Measurements from ENCODE around the gene GOLM1.

The GOLM1 gene

DNA sequence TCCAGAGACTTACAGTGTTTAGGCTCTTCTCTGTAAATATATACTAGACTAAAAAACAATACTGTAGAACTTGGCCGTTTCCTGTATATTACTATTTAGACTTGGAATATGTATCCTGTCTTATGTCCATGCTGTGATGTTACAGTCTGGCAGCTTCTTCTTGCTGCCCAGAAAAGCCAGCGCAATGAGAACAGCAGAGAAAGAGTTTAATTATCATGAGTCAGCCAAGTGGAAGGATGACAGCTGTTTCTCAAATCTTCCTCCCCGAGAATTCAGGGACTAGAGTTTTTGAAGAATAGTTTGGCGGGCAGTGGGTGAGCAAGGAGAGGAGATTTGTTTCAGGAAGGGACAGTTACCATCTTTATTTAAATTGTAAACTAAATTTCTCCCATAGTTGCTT lies 120.9 kb downstream of the GOLM1 start:
- no peak for DNase-seq (ENCODE audit: low spot score)
